ENCODE measurements around the gene ABI1. TPM values are rescaled to one million over a fixed set of nuclear protein-coding genes. Genes with fewer than 3 reads are reported as not detected.

Gene ABI1
- total RNA-seq, 4 donors from 2014 or later = 28.7 to 55.3 (median 48.5) TPM

DNA sequence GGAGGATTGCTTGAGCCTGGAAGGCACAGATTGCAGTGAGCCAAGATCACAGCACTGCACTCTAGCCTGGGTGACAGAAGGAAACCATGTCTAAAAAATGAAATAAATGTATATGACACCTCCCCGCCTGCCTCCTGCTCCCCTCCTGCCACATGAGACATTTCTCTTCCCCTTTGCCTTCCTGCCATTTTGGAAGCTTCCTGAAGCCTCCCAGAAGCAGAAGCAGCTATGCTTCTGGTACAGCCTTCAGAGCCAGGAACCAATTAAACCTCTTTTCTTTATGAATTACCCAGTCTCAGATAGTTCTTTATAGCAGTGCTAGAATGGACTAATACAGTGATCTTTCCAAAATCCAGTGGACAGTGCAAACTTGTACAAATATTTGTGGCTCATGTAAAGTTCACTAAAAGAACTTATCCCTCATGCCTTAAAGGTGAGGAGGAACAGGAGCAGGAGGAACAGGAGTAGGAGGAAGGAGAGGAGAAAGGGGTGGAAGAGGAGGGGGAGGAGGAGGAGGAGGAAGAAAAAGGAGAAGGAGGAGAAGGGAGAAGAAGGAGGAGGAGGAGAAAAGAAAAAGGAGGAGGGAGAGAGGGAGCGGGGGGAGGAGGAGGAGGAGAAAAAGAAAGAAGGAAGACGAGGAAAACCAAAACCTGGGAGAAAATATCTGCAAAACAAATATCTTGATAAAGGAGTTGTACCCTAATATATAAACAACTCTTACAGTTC lies 2.8 kb upstream of the ABI1 start:
- TF ChIP-seq, protein P1, sequence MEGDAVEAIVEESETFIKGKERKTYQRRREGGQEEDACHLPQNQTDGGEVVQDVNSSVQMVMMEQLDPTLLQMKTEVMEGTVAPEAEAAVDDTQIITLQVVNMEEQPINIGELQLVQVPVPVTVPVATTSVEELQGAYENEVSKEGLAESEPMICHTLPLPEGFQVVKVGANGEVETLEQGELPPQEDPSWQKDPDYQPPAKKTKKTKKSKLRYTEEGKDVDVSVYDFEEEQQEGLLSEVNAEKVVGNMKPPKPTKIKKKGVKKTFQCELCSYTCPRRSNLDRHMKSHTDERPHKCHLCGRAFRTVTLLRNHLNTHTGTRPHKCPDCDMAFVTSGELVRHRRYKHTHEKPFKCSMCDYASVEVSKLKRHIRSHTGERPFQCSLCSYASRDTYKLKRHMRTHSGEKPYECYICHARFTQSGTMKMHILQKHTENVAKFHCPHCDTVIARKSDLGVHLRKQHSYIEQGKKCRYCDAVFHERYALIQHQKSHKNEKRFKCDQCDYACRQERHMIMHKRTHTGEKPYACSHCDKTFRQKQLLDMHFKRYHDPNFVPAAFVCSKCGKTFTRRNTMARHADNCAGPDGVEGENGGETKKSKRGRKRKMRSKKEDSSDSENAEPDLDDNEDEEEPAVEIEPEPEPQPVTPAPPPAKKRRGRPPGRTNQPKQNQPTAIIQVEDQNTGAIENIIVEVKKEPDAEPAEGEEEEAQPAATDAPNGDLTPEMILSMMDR (IDR thresholded peaks at IDR 0.05) = no peak
- TF ChIP-seq POLR2A (IDR thresholded peaks at IDR 0.05) = no peak
- no peaks in the 10 kb centered on the region for H3K9me3 ChIP-seq
- no peaks in the 10 kb centered on the region for H3K27me3 ChIP-seq
- no peaks in the 10 kb centered on the region for H3K36me3 ChIP-seq
- H3K4me3 ChIP-seq = no peak overlapping the region
- H3K4me1 ChIP-seq = peaks cover 0 to 5% (median 0%) of the 10 kb centered on the region in 4 donors
- DNase-seq = no peak
- no peak overlapping the region for H3K27ac ChIP-seq

DNA sequence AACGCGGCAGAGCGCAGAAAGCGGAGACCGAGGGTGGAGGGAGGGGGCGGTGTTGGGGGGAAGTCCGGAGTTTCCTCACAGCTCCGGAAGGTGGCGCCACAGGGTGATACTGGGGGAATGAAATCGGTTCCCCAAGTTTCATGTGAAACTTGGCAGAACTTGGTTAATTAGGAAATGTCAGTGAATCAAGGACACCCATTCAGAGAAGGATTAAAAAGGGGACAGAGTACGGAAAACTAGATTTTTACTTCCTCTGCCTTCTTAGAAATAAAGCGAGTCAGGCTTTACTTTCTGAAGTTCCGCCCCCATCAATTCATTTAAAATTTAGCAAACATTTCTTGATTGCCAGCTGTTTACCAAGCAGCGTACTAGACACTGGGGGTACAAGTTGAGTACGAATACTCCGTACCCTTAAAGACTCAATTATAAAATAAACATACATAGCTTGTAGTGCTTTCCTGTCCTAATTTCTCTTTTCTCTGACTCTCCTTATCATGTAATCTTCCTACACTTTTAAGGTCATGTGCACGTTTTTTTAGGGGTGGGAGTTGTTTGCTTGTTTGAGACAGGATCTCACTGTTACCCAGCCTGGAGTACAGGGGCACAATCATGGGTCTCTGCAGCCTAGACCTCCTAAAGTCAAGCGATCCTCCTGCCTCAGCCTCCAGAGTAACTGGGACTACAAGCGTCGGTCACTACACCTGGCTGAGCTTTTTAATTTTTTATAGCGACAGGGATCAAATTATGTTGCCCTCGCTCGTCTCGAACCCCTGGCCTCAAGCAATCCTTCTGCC lies 644 bp upstream of the ABI1 start:
- Histone ChIP-seq H3K27ac (peak overlapping the region in 1 of 4 donors; percentile 99), H3K4me1 (peaks cover 0 to 25% (median 2%) of the 10 kb centered on the region in 4 donors), H3K27me3 (no peaks in the 10 kb centered on the region), H3K36me3 (no peaks in the 10 kb centered on the region), H3K4me3 (peak overlapping the region in 3 of 4 donors; percentile 0 to 83 (median 39)), H3K9me3 (no peaks in the 10 kb centered on the region)
- DNase-seq = no peak
- no peak for TF ChIP-seq POLR2A (IDR thresholded peaks at IDR 0.05)
- TF ChIP-seq, protein P1 (IDR thresholded peaks at IDR 0.05) = peak; percentile 47 to 92 (median 58)

DNA sequence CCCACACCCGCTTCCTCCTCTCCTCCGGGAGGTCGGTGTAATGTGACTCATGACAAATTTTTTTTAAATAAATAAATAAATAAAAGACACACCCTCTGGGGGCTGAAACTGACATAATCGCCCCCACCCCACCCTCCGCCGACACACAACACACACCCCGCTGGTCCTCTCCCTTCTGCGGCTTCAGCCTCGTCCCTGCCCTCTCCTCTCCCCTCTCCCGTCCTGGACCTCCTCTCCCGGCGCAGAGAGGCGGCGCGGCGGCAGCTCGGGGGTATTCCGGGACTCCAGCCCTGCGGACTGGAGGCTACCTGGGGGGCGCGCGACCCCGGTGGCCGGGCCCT lies 686 bp downstream of the ABI1 start:
- DNase-seq = peak; percentile 56 to 76 (median 73)
- Histone ChIP-seq H3K4me3 (peak overlapping the region; percentile 61 to 97 (median 90)), H3K27ac (peak overlapping the region; percentile 95 to 99 (median 97)), H3K9me3 (no peaks in the 10 kb centered on the region), H3K36me3 (no peaks in the 10 kb centered on the region), H3K4me1 (peaks cover 0 to 35% (median 2%) of the 10 kb centered on the region in 4 donors), H3K27me3 (no peaks in the 10 kb centered on the region)
- no peak for TF ChIP-seq POLR2A (IDR thresholded peaks at IDR 0.05)
- TF ChIP-seq, protein P1 (IDR thresholded peaks at IDR 0.05) = no peak

DNA sequence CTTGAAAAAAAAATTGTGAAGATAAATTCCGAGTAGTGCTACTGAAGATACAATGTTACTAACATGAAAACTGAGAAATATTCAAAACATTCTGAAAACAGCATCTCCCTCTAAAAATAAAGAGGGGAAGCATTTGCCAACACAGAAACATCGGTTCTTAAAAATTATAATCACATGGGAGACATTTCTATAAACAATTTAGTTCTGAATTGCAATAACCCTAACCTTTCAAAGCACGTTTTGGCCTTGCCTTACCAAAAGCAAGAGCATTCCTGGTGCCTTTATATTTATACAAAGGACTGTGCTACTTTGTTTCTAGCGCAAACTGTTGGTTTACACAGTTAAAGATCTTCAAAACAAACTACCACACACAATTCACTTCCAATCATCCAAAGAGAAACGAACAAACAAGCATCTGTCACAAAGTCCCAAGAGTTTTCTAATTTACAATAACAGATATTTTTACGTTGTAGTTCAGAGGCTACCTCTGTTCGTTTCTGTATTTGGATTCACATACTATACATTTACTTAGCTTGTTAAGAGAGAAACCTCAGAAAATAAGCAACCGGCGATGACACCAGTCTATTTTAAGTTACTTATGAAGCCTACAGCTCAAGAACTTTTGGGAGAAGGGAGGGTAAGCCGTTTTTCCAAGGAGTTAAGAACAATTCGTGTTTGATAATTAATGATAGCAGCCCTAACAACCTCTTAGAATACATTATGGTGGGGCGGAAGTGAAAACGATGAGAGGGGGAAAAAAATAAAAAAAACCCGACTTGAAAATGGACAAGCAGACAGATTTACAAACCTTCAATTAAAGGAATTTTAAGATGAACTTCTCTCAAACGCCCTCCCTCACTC lies 1.3 kb downstream of the ABI1 start:
- no peaks in the 10 kb centered on the region for H3K36me3 ChIP-seq
- H3K27ac ChIP-seq = peak overlapping the region; percentile 54 to 99 (median 96)
- H3K9me3 ChIP-seq = no peaks in the 10 kb centered on the region
- TF ChIP-seq POLR2A (IDR thresholded peaks at IDR 0.05) = no peak
- H3K4me3 ChIP-seq = peak overlapping the region; percentile 61 to 97 (median 90)
- H3K4me1 ChIP-seq = peaks cover 0 to 41% (median 3%) of the 10 kb centered on the region in 4 donors
- no peak for DNase-seq
- H3K27me3 ChIP-seq = no peaks in the 10 kb centered on the region

DNA sequence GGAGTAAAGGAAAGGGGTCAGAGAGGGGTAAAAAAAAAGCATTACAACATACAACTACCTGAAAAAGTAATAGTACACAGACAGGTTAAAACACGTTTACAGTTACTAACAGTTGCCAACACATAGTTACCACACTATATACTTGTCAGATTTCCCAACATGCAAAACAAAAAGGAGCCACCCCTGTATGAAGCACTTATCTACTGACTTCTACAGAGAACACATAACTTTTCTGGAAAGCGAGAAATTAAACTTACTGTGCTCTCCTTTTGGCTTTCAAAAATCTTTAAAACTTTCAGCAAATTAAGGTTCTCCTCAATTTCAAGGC lies 2.1 kb downstream of the ABI1 start:
- TF ChIP-seq POLR2A (IDR thresholded peaks at IDR 0.05) = no peak
- TF ChIP-seq, protein P1 (IDR thresholded peaks at IDR 0.05) = no peak
- Histone ChIP-seq H3K27me3 (no peaks in the 10 kb centered on the region), H3K27ac (peak overlapping the region in 2 of 4 donors; percentile 96 to 99), H3K4me3 (peak overlapping the region in 3 of 4 donors; percentile 61 to 97 (median 83)), H3K4me1 (peaks cover 0 to 46% (median 7%) of the 10 kb centered on the region in 4 donors), H3K36me3 (no peaks in the 10 kb centered on the region), H3K9me3 (no peaks in the 10 kb centered on the region)
- no peak for DNase-seq
